Stimulated activated CD8-positive, alpha-beta memory T cell treated with anti-CD3 and anti-CD28 coated beads, Interleukin-12 subunit alpha, Interleukin-12 subunit beta, amount 100 ng/mL, for 24 hours (primary cell): Measurements from ENCODE around the gene PLXDC1.

ENCODE experiments used
- DNase-seq: peaks from one replicate; pipeline ENCODE4 v3.0.0-alpha.2; 2020; ENCODE audit errors: extremely low read depth

Gene PLXDC1

DNA sequence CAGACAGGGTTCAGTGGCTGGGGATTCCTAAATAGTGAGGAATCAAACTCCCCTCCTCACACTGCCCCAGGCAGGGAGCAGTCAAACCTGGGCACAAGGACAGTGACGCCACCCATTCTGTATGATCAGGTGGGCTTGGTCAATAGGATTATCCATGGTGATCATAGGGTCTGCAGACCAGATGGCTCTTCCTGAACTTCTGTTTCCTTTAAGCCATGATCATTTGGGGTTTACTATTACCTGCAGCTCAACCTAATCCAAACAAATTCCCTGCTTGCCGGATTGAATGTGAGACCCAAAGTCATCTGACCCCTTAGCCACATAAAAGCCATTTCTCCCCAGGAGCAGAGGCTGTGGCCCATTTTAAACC is 54.3 kb downstream of the PLXDC1 start:
- no peak for DNase-seq

DNA sequence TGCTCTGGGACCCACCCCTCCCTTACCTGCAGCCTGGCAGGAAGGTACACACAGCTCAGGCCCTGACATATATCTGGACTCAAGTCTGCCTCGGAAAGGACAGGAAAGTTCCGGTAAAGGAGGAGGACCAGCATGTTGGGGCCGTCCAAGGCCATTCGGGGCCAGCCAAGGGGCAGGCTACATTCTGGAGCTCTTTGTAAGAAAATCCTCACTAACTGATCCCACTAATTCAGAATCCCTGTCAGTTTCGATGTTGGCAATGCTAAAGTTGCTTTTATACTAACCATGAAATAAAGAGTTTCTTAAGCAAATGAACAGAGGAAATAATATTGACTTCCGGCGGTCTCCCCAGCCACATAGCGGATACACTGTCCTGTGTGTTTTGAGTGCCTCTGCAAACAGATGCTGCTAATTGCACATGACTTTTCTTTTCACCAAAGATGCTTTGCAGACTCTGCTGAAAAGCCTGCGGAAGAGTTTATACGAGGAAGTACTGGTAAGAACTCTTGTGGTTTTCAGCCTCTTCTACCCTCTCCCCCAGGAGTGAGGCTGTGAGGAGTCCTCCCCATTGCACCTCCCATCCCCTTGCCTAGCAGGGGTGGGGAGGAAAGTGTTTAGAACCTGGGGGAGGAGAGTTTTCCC is 54.8 kb downstream of the PLXDC1 start:
- DNase-seq, result no peak

DNA sequence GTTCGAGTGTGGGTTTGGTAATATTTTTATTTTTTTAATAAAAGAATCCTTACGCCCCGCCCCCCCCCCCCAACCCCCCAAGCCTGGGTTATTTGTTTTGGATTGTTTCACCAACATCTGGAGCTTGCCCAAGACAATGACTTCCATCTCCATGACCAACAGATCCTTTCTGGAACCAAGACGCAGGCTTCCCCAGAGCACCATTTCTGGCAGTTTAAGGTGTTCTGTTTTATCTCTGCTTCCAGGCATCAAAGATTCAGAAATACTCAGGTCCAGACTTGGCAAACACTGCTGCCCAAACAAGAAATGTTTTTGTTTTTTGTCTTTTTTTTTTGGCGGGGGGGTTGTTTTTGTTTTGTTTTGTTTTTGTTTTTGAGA is 56.1 kb downstream of the PLXDC1 start:
- DNase-seq, result no peak

DNA sequence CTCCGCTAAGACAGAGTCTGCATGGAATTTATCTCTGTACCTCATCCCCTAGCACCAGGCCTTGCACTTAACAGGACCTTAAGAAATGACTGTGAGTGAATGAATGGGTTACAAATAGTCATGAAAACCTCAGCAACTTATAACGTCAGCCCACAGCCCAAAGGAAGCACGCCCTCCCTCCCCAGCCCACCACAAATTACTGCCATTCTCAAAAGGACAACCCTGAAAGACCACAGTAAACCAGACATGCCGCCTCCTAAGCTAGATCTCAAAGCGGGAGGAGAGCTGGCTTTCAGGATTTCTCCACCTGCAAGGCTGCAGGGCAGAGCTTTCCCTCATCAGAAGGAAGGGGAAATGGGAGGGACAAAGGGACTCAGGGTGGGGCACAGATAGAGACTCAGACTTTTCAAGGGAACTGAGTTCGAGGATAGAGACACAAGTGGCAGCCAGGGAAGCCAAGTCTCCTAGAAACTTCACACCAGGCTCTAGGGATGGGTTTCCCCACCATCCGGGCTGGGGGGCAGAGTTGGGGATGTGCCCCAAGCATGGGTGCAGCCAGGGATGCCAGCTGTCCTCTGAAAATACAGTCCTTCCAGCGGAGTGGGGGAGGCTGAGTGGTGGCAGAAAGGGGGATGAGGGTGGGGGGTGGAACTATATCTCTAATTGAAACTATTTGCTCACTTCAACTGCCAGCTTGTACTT is 56.7 kb downstream of the PLXDC1 start:
- no peak for DNase-seq

DNA sequence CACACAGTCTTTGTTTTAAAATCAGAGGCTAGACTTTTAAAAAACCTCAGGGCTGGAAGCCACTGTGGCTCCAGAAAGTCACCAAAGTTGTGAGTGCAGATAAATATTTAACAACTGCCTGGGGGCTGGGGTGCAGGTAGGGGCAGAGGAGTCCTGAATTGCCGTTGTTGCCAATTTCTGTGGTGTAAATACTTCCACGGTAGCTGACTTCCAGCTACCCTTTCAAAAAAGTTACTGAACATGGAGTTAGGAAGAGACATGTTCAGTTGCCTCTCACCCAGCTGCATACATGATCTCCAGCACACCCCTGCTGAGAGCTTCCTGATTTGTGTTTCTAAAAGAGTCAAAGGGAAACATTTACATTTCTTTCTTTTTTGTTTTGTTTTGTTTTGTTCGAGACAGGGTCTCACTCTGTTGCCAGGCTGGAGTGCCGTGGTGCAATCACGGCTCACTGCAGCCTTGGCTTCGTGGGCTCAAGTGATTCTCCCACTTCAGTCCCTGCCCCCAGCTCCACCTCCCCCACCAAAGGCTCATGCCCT is 58.7 kb downstream of the PLXDC1 start:
- no peak for DNase-seq

DNA sequence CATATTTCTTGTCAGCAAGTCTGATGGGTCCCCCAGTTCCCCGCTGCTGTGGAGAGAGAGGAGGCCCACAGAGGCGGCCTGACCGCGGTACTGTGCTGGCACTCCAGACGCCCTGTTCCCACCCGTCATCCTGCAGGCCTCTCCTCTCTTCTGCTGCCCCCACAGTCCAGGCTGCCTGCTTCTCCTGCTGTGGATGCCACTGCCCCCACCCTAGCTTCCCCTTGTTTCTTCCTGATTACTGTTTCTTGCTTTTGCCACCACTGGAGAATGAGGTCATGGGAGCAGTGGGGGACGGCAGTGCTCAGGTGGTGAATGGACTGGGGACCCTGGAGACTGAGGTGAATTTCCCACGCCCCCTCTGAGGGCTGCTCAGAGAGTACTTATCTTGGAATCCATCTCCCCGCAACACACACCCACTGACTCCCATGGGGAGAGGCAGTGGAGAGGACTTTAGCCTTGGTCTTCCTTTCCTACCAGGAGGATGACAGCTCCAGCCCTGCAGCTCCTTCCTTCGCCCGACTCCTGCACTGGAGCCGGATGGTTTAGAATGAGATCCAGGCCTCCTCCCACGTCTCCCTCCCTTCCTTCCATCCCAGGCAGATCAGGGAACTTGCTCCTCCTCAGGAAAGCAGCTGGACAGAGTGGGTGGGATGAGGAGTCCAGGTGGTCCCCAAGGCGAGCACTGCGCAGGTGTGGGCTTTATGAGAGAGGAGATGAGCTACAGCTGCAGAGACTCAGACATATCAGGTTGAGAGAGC is 60.4 kb downstream of the PLXDC1 start:
- DNase-seq, result no peak

DNA sequence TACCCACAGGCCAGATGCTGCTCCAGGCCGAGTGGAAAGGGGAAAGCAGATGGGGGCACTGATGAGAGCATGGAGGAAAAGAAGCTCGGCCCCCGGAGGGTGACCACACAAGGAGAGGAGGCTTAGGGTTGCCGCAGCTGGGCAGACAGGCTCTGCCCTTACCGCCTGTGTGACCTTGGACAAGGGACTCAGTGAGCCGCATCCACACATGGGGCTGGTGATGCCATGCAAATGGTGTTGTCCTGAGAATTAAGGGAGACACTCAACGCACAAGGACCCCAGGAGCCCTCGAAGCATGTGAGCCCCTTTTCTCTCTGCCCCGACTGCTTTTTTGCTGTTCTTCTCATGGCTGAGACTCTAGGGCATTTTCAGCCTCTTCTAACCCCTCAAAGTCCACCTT is 61.0 kb downstream of the PLXDC1 start:
- no peak for DNase-seq

DNA sequence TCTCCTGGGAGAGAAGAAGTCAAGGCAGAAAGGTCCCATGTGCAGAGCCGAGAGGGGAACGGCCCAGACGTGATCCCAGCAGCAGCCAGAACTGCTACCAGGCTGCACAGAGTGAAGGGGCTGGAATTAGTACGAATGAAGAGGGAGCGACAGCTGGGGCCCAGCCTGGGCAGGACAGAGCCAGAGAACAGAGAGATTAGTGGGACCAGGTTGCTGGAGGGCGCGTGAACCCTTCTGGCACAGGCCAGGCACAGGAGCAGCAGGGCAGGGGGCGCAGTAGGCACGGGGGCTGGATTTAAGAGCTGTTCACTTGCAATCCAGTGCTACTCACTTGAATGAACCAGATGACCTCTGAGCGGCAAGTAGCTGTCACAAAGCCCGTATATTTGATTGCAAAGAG is 66.9 kb downstream of the PLXDC1 start:
- DNase-seq, result no peak

DNA sequence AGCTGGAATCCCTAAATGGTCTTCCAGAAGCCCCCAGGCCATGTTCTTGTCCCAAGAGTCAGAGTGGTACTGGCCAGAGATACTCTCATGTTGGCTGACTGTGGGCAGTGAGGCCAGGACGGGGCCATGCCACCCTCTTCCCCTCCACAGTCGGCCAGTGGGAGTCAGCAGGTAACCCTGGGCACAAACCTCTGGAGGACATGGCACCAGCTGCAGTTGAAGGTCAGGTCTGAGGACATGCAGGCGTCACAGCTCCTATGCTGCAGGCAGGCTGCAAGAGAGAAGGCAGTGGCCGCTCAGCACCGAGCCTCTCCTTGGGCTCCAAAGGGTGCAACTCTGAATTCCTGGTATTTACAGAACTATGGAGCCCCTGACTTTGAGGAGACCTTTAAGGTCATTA is 68.2 kb downstream of the PLXDC1 start:
- no peak for DNase-seq

DNA sequence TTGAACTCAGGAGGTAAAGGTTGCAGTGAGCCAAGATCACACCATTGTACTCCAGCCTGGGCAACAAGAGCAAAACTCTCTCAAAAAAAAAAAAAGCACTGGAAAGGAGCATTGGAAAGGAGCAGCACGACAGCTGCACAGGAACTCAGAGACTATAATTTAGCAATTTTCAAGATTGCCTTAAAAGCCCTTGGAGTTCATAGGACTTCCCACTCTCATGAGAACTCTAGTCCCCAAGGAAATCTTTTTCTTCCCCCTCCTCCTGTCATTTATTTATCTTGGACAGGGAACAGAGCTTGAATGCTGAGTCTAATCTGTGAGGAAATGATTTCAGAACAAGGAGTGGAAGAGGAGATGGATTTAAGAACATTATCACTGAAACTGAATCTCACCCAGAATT is 69.0 kb downstream of the PLXDC1 start:
- no peak for DNase-seq

DNA sequence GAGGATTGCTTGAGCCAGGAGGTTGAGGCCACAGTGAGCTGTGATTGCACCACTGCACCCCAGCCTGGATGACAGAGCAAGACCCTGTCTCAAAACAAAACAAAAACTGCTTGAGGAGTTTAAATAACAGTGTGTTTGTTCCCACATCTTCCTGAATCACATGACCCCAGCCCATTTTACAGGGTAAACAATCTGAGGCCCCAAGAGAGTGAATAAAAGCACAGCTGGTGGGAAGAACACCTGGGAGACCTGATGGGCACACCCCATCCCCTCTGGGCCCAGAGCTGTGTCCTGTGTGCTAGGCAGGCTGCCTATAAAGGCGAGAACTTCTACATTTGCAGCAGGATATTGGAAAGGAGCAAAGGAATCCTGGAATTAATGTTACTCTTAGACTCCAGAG is 69.6 kb downstream of the PLXDC1 start:
- DNase-seq, result no peak

DNA sequence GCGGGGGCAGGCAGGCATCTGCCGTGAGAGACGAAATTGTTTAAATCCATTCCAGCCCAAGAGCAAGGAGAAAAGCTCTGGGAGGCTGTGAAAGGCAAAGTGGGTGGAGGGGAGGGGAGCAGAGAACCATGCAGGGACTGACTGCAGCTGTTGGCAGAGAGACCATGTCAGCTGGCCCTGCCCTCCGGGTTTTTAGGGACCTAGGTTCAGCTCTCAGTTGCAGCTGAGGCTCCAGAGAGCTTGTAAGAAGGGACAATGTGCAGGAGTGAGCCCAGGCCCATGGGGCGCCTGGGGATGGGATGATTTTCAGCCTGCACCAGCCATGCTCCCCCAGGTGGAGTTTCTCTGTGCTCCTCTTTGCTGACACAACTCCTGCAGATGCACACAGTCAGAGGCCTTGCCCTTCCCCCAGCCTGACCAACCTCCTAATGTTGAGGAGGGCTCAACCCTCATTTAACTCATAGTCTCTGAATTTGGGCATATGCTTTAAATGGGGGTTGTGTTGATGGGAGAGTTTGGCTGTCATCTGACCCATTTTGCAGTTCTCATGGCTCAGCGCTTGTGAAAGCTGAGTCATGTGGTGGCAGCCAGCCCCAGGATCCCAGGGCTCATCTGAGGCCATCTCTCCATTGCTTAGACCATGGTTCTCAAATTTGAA is 70.9 kb downstream of the PLXDC1 start:
- DNase-seq, result no peak

DNA sequence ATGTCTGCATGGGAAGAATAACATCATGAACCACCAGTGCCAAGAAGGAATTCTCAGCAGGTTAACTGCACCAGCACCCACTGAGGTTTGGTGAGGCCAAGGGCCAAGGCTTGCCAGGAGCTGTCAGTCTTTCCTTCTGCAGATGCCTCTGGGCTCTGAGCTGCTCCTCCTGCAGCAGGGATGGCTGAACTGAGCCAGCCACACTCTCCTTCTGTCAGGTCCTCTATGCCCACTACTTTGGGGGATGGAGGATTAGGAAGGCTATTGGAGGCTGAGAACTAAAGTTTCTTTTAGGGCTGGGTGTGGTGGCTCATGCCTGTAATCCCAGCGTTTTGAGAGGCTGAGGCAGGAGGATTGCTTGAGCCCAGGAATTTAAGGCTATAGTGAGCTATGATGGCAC is 71.6 kb downstream of the PLXDC1 start:
- no peak for DNase-seq

DNA sequence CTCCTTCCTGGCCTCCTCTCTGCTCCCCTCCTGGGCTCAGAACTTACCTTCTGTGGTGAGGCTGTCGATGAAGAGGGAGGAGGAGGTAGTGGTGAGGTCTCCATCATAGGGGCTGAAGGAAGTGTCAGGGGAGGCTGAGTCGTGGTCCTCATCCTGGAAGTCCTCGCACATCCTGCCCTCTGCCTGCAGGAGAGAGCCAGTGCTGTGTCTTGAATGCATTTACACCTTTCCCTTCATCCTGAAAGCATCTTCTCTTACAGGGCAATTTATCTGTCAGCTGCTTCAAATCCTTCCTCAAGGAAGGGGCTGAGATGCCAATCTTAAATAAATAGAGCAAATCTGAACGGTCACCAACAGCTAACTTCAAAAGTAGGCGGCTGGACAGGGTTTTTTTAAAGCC is 73.6 kb downstream of the PLXDC1 start:
- no peak for DNase-seq

DNA sequence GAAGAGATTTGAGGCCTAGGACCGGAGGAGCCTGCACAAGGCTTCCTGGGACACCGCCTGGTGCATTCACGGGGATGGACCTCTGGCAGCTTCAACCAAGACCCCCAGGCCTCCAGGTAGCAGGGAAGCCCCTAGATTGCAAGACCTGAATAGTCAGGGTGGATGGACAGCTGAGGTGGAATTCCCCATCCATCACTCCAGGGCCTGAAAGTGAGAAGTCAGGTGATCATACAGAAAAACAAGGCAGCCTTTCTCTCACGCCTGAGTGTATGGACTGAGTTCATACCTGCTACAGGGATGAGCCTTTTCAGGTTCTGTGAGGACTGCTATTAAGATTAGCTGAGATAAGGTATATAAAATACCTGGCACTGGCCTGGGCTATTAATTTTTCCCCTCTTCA is 74.2 kb downstream of the PLXDC1 start:
- DNase-seq, result no peak

DNA sequence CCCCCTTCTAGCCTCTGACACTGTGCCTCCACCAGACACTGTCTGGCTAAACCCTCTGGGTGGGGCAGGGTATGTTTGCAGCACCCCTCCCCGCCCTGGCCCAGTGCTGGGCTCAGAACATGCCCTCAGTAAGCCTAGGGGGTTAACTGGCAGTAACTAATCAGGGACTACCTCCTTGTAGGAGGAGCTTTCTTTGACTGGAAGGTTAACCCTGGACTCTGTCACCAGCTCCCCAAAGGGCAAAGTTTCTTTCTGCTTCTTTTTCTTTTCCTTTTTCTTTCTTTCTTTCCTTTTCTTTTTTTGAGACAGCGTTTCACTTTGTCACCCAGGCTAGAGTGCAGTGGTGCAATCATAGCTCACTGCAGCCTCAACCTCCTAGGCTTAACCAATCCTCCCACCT is 76.8 kb downstream of the PLXDC1 start:
- no peak for DNase-seq

DNA sequence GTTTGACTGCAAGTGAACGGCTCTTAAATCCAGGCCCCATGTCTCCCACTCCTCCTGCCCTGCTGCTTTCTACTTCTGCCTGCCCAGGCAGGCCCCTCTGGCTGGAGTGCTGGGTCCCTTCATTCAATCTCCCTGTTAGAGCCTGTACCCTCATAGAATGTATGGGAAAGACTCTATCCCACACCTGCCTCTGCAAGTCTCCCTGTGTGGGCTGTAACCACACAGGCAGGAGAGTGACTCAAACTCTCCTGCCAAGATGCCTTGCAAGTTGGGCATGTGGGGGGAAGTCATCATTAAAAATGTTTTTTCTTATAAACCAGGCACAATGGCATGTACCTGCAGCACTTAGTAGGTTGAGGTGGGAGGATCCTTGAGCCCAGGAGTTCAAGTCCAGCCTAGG is 77.5 kb downstream of the PLXDC1 start:
- DNase-seq, result no peak

DNA sequence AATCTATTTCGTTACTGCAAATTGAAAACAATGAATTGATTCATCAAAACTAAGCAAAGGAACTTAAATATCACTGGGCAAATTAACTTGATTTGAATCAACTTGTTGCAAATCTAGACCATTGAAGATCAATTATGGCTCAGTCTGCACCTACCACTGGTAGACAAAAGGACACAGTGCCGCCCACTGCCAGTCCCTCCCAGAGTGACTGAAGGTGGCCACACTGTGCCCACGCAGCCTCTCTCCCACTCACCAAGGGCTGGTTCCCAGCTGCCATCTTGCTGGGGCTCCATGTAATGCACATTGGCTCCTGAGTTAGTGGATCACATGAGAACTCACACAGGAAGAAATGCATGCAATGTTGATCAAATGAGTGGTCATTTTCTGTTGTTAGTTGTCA is 78.1 kb downstream of the PLXDC1 start:
- DNase-seq, result no peak

DNA sequence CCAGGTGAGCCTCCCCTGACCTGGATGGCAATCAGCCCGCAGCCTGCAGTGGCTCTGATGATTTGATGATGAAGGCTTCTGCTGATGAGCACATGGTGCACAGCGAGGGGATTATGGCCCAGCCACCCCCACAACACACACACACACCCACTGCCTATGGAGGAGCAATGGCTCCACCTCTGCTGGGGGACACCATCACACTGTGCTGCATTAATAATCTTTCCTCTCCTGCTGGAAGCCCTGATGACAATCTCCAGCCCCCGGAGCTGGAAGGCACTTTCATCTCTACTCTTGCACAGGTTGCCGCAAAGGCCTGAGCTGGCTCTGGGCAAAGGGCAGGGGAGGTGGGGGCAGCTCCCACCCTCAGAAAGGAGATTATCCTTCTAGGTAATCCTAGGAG is 79.9 kb downstream of the PLXDC1 start:
- no peak for DNase-seq

DNA sequence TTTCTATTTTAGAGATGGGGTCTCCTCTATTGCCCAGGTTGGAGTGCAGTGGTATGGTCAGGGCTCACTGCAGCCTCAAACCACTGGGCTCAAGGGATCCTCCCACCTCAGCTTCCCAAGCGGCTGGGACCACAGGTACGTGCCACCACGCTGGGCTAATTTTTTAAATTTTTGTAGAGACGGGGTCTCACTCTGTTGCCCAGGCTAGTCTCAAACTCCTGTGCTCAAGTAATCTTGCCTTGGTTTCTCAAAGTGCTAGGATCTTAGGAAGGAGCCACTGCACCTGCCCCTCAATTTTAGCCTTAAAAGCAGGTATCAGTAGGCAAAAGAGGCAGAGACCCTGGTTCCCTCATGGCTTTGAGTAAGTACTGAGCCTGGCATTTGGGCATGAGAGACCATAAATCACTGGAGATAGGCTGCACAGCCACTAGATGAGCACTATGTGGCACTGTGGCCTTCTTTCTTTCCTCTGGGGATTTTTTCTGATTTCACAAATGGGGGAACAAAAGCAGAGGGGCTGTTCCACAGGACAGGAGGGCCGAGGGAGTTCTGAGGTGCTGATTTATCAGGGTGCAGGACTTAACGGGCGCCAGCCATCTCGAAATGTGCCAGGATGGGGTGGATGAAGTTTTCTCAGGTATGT is 82.2 kb downstream of the PLXDC1 start:
- DNase-seq, result no peak

DNA sequence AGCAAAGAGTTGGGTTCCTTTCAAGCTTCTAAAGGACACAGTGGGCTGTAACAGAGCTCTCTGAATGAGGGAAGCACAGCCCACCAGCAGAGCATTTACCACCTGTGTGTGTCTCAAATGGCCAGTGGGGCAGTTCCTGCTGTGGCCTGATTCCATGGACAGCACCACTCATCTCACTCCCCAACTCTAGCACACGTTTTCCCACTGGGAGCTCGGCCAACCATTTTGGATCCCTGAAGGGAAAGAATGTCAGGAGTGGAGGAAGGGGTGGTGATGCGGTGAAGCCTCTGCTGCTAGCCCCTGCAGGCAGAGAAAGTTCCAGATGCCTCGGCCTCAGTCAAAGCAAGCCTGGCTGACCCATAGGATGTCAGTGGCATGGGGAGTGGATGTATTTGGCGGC is 86.6 kb downstream of the PLXDC1 start:
- no peak for DNase-seq

DNA sequence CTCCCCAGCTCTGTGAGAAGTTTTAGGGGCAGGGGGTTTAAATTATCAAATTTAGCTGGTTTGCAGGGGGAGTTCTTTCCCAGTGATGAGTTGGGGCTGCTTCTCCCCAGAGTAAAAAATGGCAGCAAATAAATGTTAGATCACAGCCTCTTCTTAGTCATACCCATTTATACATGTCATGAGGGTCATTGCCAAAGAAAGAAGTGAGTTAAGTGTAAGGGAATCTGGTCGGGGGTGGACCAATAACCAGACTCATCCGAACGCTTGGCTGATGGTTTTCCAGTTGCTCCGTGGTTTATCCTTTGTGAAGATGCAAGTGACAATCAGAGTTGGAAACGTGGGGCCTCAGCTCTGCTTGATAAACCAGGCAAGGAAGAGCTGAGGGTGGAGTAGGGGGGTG is 87.1 kb downstream of the PLXDC1 start:
- DNase-seq, result no peak
